Peyer's patch (tissue), 4 donors: ENCODE data around the gene PUS1. TPM values are rescaled to one million over a fixed set of nuclear protein-coding genes. Genes with fewer than 3 reads are reported as not detected.

Experiments
- DNase-seq, 3 donors: peaks; one replicate each; pipeline ENCODE4 v3.0.0-alpha.2; 2017 to 2019
- H3K27ac ChIP-seq, 4 donors: fragments of 200-600 bp; sonication (generic); one replicate each; pipeline ENCODE4 v1.5.1; 2016 to 2019
- H3K27me3 ChIP-seq, 2 donors: fragments of 200-600 bp; sonication (generic); one replicate each; pipeline ENCODE4 v1.5.1; 2019
- H3K36me3 ChIP-seq, 3 donors: fragments of 200-600 bp; sonication (generic); one replicate each; pipeline ENCODE4 v1.5.1; 2016 to 2019
- H3K4me1 ChIP-seq, 4 donors: fragments of 200-600 bp; sonication (generic); one replicate each; pipeline ENCODE4 v1.5.1; 2016 to 2019
- H3K4me3 ChIP-seq, 4 donors: fragments of 200-600 bp; sonication (generic); 1 replicate in 3 of 4; 2 replicates in 1 of 4; pipeline ENCODE4 v1.5.1; 2016 to 2019; ENCODE audit warnings: mild to moderate bottlenecking in 1 of 4
- H3K9me3 ChIP-seq, 4 donors: fragments of 200-600 bp; sonication (generic); one replicate each; pipeline ENCODE4 v1.5.1; 2016 to 2019; ENCODE audit warnings: mild to moderate bottlenecking in 1 of 4
- CTCF ChIP-seq, 6 experiments: fragments of 450-650 bp in 4 of 6; fragments of 200-600 bp in 2 of 6; sonication (generic) in 1 of 6; IDR thresholded peaks; one replicate each; pipeline ENCODE4 v1.5.1; 2017 to 2019; ENCODE audit warnings: antibody characterized with exemption in 6 of 6, mild to moderate bottlenecking in 3 of 6, moderate library complexity in 1 of 6
- POLR2A ChIP-seq, 2 donors: fragments of 450-650 bp; IDR thresholded peaks; one replicate each; pipeline ENCODE4 v1.5.1; 2017; ENCODE audit warnings: antibody characterized with exemption in 2 of 2, mild to moderate bottlenecking in 2 of 2, moderate library complexity in 2 of 2
- total RNA-seq, 4 donors: library from RNA; depleted of rRNA; stranded (reverse); fragments of >200 nt; gene quantifications; one replicate each; pipeline ENCODE4 v1.1.0, GENCODE V29; 2016

PUS1 gene
- total RNA-seq, 4 donors from 2014 or later, result 8.8 to 46.5 (median 31.8) TPM

GRCh38 chr12:131905081-131905629 is 23.9 kb upstream of the PUS1 start:
- Histone ChIP-seq H3K9me3 (no peaks in the 10 kb centered on the region), H3K27ac (no peak overlapping the region), H3K27me3 (no peaks in the 10 kb centered on the region), H3K4me3 (no peak overlapping the region), H3K4me1 (peaks cover 0 to 13% (median 0%) of the 10 kb centered on the region in 4 donors), H3K36me3 (peaks cover 0 to 37% (median 0%) of the 10 kb centered on the region in 3 donors)
- TF ChIP-seq POLR2A (IDR thresholded peaks at IDR 0.05) (no peak), CTCF (IDR thresholded peaks at IDR 0.05) (no peak)
- peak in 1 of 3 donors; percentile 33 for DNase-seq

GRCh38 chr12:131905630-131906091 is 23.4 kb upstream of the PUS1 start:
- DNase-seq, result peak in 1 of 3 donors; percentile 39
- TF ChIP-seq POLR2A (IDR thresholded peaks at IDR 0.05) (no peak), CTCF (IDR thresholded peaks at IDR 0.05) (no peak)
- peaks cover 0 to 13% (median 0%) of the 10 kb centered on the region in 4 donors for H3K4me1 ChIP-seq
- H3K27ac ChIP-seq, result no peak overlapping the region
- H3K36me3 ChIP-seq, result peaks cover 0 to 43% (median 0%) of the 10 kb centered on the region in 3 donors
- H3K9me3 ChIP-seq, result no peaks in the 10 kb centered on the region
- H3K4me3 ChIP-seq, result no peak overlapping the region
- H3K27me3 ChIP-seq, result no peaks in the 10 kb centered on the region

GRCh38 chr12:131907379-131908091 is 21.5 kb upstream of the PUS1 start:
- DNase-seq, result no peak
- Histone ChIP-seq H3K27me3 (no peaks in the 10 kb centered on the region), H3K4me3 (no peak overlapping the region), H3K9me3 (no peaks in the 10 kb centered on the region), H3K27ac (no peak overlapping the region), H3K36me3 (peaks cover 0 to 60% (median 0%) of the 10 kb centered on the region in 3 donors), H3K4me1 (peaks cover 0 to 5% (median 0%) of the 10 kb centered on the region in 4 donors)
- no peak for TF ChIP-seq CTCF (IDR thresholded peaks at IDR 0.05)
- no peak for TF ChIP-seq POLR2A (IDR thresholded peaks at IDR 0.05)

GRCh38 chr12:131908092-131909080 is 20.7 kb upstream of the PUS1 start:
- peaks cover 0 to 66% (median 0%) of the 10 kb centered on the region in 3 donors for H3K36me3 ChIP-seq
- no peak for DNase-seq
- H3K4me3 ChIP-seq, result no peak overlapping the region
- no peaks in the 10 kb centered on the region for H3K27me3 ChIP-seq
- H3K27ac ChIP-seq, result no peak overlapping the region
- H3K4me1 ChIP-seq, result peaks cover 0 to 5% (median 0%) of the 10 kb centered on the region in 4 donors
- TF ChIP-seq POLR2A (IDR thresholded peaks at IDR 0.05) (no peak), CTCF (IDR thresholded peaks at IDR 0.05) (no peak)
- no peaks in the 10 kb centered on the region for H3K9me3 ChIP-seq

GRCh38 chr12:131909081-131909751 is 19.9 kb upstream of the PUS1 start:
- no peak for TF ChIP-seq POLR2A (IDR thresholded peaks at IDR 0.05)
- no peak for TF ChIP-seq CTCF (IDR thresholded peaks at IDR 0.05)
- no peak for DNase-seq

More at GRCh38 chr12:131909081-131909751, 19.9 kb upstream of the PUS1 start:
- Histone ChIP-seq H3K4me3 (no peak overlapping the region), H3K27me3 (no peaks in the 10 kb centered on the region), H3K27ac (no peak overlapping the region), H3K36me3 (peaks cover 0 to 74% (median 0%) of the 10 kb centered on the region in 3 donors), H3K4me1 (peaks cover 0 to 5% (median 0%) of the 10 kb centered on the region in 4 donors), H3K9me3 (no peaks in the 10 kb centered on the region)
